ENCODE data around the gene PTPDC1. TPM values are rescaled to one million over a fixed set of nuclear protein-coding genes. Genes with fewer than 3 reads are reported as not detected.

Gene PTPDC1
- total RNA-seq, 2 donors from 2014 or later: 11.7 to 12.2 TPM

- no peaks in the 10 kb centered on the region for H3K4me1 ChIP-seq
- no peak overlapping the region for H3K27ac ChIP-seq
- DNase-seq (no peak), ATAC-seq (no peak)
- H3K4me3 ChIP-seq: no peak overlapping the region
- TF ChIP-seq POLR2A (IDR thresholded peaks at IDR 0.05) (no peak), CTCF (IDR thresholded peaks at IDR 0.05) (no peak)
- no peaks in the 10 kb centered on the region for H3K27me3 ChIP-seq
- no peaks in the 10 kb centered on the region for H3K36me3 ChIP-seq (replicated peaks in 1 of 2; ENCODE audit: insufficient read depth in 1 of 2, low read depth in 2 of 2)
- 84 to 91% methylated on average over 2 of the region's 2 CpGs for WGBS, 2 donors
- H3K9me3 ChIP-seq: no peaks in the 10 kb centered on the region
- intact Hi-C loops (cut with DNase I): no loop called here
These were observed 16.1 kb downstream of the PTPDC1 start for GRCh38 chr9:94100152-94100879.

GRCh38 chr9:94101162-94101853 is 17.0 kb downstream of the PTPDC1 start:
- no peak overlapping the region for H3K27ac ChIP-seq
- H3K27me3 ChIP-seq: no peaks in the 10 kb centered on the region
- ATAC-seq: no peak
- intact Hi-C loops (cut with DNase I): no loop called here
- H3K4me1 ChIP-seq: no peaks in the 10 kb centered on the region
- no peaks in the 10 kb centered on the region for H3K9me3 ChIP-seq
- WGBS, 2 donors: 89 to 90% methylated on average over 7 of the region's 7 CpGs
- no peak overlapping the region for H3K4me3 ChIP-seq
- DNase-seq: no peak
- TF ChIP-seq POLR2A (IDR thresholded peaks at IDR 0.05) (no peak), CTCF (IDR thresholded peaks at IDR 0.05) (no peak)
- H3K36me3 ChIP-seq (replicated peaks in 1 of 2; ENCODE audit: insufficient read depth in 1 of 2, low read depth in 2 of 2): no peaks in the 10 kb centered on the region

GRCh38 chr9:94108584-94108983 is 24.3 kb downstream of the PTPDC1 start:
- DNase-seq: no peak
- Histone ChIP-seq H3K27me3 (no peaks in the 10 kb centered on the region), H3K36me3 (replicated peaks in 1 of 2; ENCODE audit: insufficient read depth in 1 of 2, low read depth in 2 of 2) (no peaks in the 10 kb centered on the region), H3K4me1 (no peaks in the 10 kb centered on the region), H3K9me3 (no peaks in the 10 kb centered on the region), H3K4me3 (no peak overlapping the region), H3K27ac (no peak overlapping the region)
- ATAC-seq: no peak
- intact Hi-C loops (cut with DNase I): no loop called here
- WGBS, 2 donors: 64 to 67% methylated on average over 3 of the region's 3 CpGs
- TF ChIP-seq CTCF (IDR thresholded peaks at IDR 0.05) (no peak), POLR2A (IDR thresholded peaks at IDR 0.05) (no peak)

- ATAC-seq: no peak
- H3K27ac ChIP-seq: no peak overlapping the region
- H3K9me3 ChIP-seq: no peaks in the 10 kb centered on the region
- DNase-seq: no peak
- 55 to 69% methylated on average over 3 of the region's 3 CpGs for WGBS, 2 donors
- intact Hi-C loops (cut with DNase I): no loop called here
- TF ChIP-seq POLR2A (IDR thresholded peaks at IDR 0.05) (no peak), CTCF (IDR thresholded peaks at IDR 0.05) (no peak)
- H3K36me3 ChIP-seq (replicated peaks in 1 of 2; ENCODE audit: insufficient read depth in 1 of 2, low read depth in 2 of 2): no peaks in the 10 kb centered on the region
- no peak overlapping the region for H3K4me3 ChIP-seq
- no peaks in the 10 kb centered on the region for H3K4me1 ChIP-seq
- no peaks in the 10 kb centered on the region for H3K27me3 ChIP-seq
These were observed 26.6 kb downstream of the PTPDC1 start for GRCh38 chr9:94110821-94111252.
